H9 (cell line): ENCODE data around the gene GGNBP2. TPM values are rescaled to one million over a fixed set of nuclear protein-coding genes. Genes with fewer than 3 reads are reported as not detected.

Source experiments
- DNase-seq: peaks from one replicate; pipeline ENCODE4 v3.0.0-alpha.2; 2017
- H2AFZ ChIP-seq: one replicate; pipeline ENCODE4 v1.6.1; 2013; ENCODE audit warnings: mild to moderate bottlenecking, low read length, control low read depth, moderate library complexity
- H2AK5ac ChIP-seq: 2 replicates; pipeline ENCODE4 v1.6.1; 2013; ENCODE audit warnings: low read length, control low read depth, mixed read lengths; ENCODE audit not compliant: insufficient read length
- H2BK120ac ChIP-seq: one replicate; pipeline ENCODE4 v1.6.1; 2013; ENCODE audit warnings: low read depth, mild to moderate bottlenecking, low read length, control low read depth, inconsistent platforms; ENCODE audit not compliant: poor library complexity, severe bottlenecking
- H2BK12ac ChIP-seq: 2 replicates; pipeline ENCODE4 v1.6.1; 2013; ENCODE audit warnings: low read length, control low read depth, mixed read lengths, low read depth; ENCODE audit not compliant: insufficient read length
- H2BK15ac ChIP-seq: 2 replicates; pipeline ENCODE4 v1.6.1; 2013; ENCODE audit warnings: low read depth, low read length, control low read depth
- H2BK20ac ChIP-seq: one replicate; pipeline ENCODE4 v1.6.1; 2013; ENCODE audit warnings: low read depth, mild to moderate bottlenecking, low read length, control low read depth, inconsistent platforms; ENCODE audit not compliant: poor library complexity, severe bottlenecking
- H2BK5ac ChIP-seq: 2 replicates; pipeline ENCODE4 v1.6.1; 2013; ENCODE audit warnings: low read length, control low read depth, mixed read lengths; ENCODE audit not compliant: insufficient read length
- H3K14ac ChIP-seq: 2 replicates; pipeline ENCODE4 v1.6.1; 2013; ENCODE audit warnings: low read length, control low read depth; ENCODE audit not compliant: insufficient read depth
- H3K18ac ChIP-seq: 2 replicates; pipeline ENCODE4 v1.6.1; 2013; ENCODE audit warnings: low read depth, mild to moderate bottlenecking, mixed read lengths, low read length, control low read depth; ENCODE audit not compliant: insufficient read length
- H3K23ac ChIP-seq: 2 replicates; pipeline ENCODE4 v1.6.1; 2013; ENCODE audit warnings: low read length, control low read depth, mixed read lengths, low read depth; ENCODE audit not compliant: insufficient read length
- H3K23me2 ChIP-seq: 2 replicates; pipeline ENCODE4 v1.6.1; 2013; ENCODE audit warnings: low read depth, mild to moderate bottlenecking, mixed read lengths, low read length, control low read depth; ENCODE audit not compliant: insufficient read length, poor library complexity, severe bottlenecking
- H3K27ac ChIP-seq: 2 replicates; pipeline ENCODE4 v1.5.1; 2013; ENCODE audit warnings: low read length, control low read depth, mixed read lengths, low read depth; ENCODE audit not compliant: insufficient read length
- H3K27me3 ChIP-seq: 2 replicates; pipeline ENCODE4 v1.6.1; 2013; ENCODE audit warnings: low read length, control low read depth, inconsistent platforms; ENCODE audit not compliant: insufficient read depth
- H3K4ac ChIP-seq: 2 replicates; pipeline ENCODE4 v1.6.1; 2013; ENCODE audit warnings: low read depth, mild to moderate bottlenecking, control low read depth, inconsistent platforms, low read length, moderate library complexity
- H3K4me1 ChIP-seq: 2 replicates; pipeline ENCODE4 v1.6.1; 2013; ENCODE audit warnings: low read length, control low read depth, inconsistent platforms; ENCODE audit not compliant: insufficient read depth
- H3K4me2 ChIP-seq: 2 replicates; pipeline ENCODE4 v1.6.1; 2013; ENCODE audit warnings: low read length, control low read depth, mixed read lengths; ENCODE audit not compliant: insufficient read length, insufficient read depth
- H3K56ac ChIP-seq: 2 replicates; pipeline ENCODE4 v1.6.1; 2013; ENCODE audit warnings: low read depth, mild to moderate bottlenecking, mixed read lengths, low read length, control low read depth; ENCODE audit not compliant: insufficient read length
- H3K79me1 ChIP-seq: 2 replicates; pipeline ENCODE4 v1.6.1; 2013; ENCODE audit warnings: low read depth, mild to moderate bottlenecking, moderate library complexity, low read length, control low read depth, inconsistent platforms; ENCODE audit not compliant: insufficient read depth, poor library complexity, severe bottlenecking
- H3K79me2 ChIP-seq: 2 replicates; pipeline ENCODE4 v1.6.1; 2013; ENCODE audit warnings: low read length, control low read depth, inconsistent platforms; ENCODE audit not compliant: insufficient read depth
- H3K9ac ChIP-seq: 2 replicates; pipeline ENCODE4 v1.6.1; 2013; ENCODE audit warnings: low read length, control low read depth, mixed read lengths; ENCODE audit not compliant: insufficient read length; ENCODE audit errors: extremely low read depth
- H3K9me3 ChIP-seq: one replicate; pipeline ENCODE4 v1.6.1; 2013; ENCODE audit warnings: low read depth, low read length, inconsistent platforms; ENCODE audit not compliant: control insufficient read depth
- H3T11ph ChIP-seq: one replicate; pipeline ENCODE4 v1.6.1; 2013; ENCODE audit warnings: mild to moderate bottlenecking, low read length, control low read depth, inconsistent platforms
- H4K20me1 ChIP-seq: one replicate; pipeline ENCODE4 v1.6.1; 2013; ENCODE audit not compliant: control insufficient read depth, insufficient read length, insufficient read depth
- H4K5ac ChIP-seq: 2 replicates; pipeline ENCODE4 v1.6.1; 2013; ENCODE audit warnings: low read depth, mild to moderate bottlenecking, mixed read lengths, low read length, control low read depth; ENCODE audit not compliant: insufficient read length
- H4K8ac ChIP-seq: replicated peaks from 2 replicates; pipeline ENCODE4 v1.6.1; 2013; ENCODE audit warnings: low read length, control low read depth, mixed read lengths, low read depth; ENCODE audit not compliant: insufficient read length
- H4K91ac ChIP-seq: 2 replicates; pipeline ENCODE4 v1.6.1; 2013; ENCODE audit warnings: low read depth, mild to moderate bottlenecking, moderate library complexity, mixed read lengths, low read length, control low read depth; ENCODE audit not compliant: insufficient read length
- H3K27ac Mint-ChIP-seq, 3 experiments: 2 replicates in 2 of 3; 3 replicates in 1 of 3; pipeline ENCODE4 v1.8.0; 2020 to 2021; ENCODE audit warnings: mixed read lengths in 3 of 3, mild to moderate bottlenecking in 1 of 3, moderate library complexity in 1 of 3
- H3K27me3 Mint-ChIP-seq: 2 replicates; pipeline ENCODE4 v1.8.0; 2021; ENCODE audit warnings: low read depth, mild to moderate bottlenecking, moderate library complexity, mixed read lengths
- H3K36me3 Mint-ChIP-seq, 3 experiments: 2 replicates in 2 of 3; 3 replicates in 1 of 3; pipeline ENCODE4 v1.8.0; 2020 to 2021; ENCODE audit warnings: low read depth in 3 of 3, mixed read lengths in 3 of 3; ENCODE audit not compliant: insufficient read depth in 1 of 3
- H3K4me1 Mint-ChIP-seq, 2 experiments: 2 replicates each; pipeline ENCODE4 v1.8.0; 2020; ENCODE audit warnings: mixed read lengths in 2 of 2
- H3K4me3 Mint-ChIP-seq, 2 experiments: 2 replicates in 1 of 2; 3 replicates in 1 of 2; pipeline ENCODE4 v1.8.0; 2020 to 2021; ENCODE audit warnings: mild to moderate bottlenecking in 2 of 2, mixed read lengths in 2 of 2, moderate library complexity in 1 of 2
- H3K9me3 Mint-ChIP-seq, 2 experiments: 2 replicates in 1 of 2; 3 replicates in 1 of 2; pipeline ENCODE4 v1.8.0; 2020; ENCODE audit warnings: mild to moderate bottlenecking in 2 of 2, mixed read lengths in 2 of 2, moderate library complexity in 1 of 2
- CTCF ChIP-seq: fragments of 200-600 bp; sonication (generic); conservative IDR thresholded peaks from 3 replicates; pipeline ENCODE4 v1.8.0; 2021; ENCODE audit warnings: antibody characterized with exemption, mild to moderate bottlenecking
- WGBS: extraction: QIAGEN DNeasy Blood & Tissue Kit; methylation state at CpG from one replicate; pipeline ENCODE4 v1.1.7; 2013; ENCODE audit warnings: missing lambda C conversion rate, low lambda C conversion rate, mixed read lengths; ENCODE audit not compliant: insufficient read length; ENCODE audit errors: extremely low coverage; 5-methylcytosine and 5-hydroxymethylcytosine counted together
- total RNA-seq: library from RNA; stranded (reverse); gene quantifications from 2 replicates; pipeline ENCODE4 v1.2.1, GENCODE V29; 2021

The GGNBP2 gene
- total RNA-seq, 1 experiment from 2014 or later: 52.8 TPM

GRCh38 chr17:36591434-36592315 is 47.0 kb downstream of the GGNBP2 start, which contains the start of gene DHRS11:
Gene DHRS11, plus strand, starts transcription at chr17:36591879. Its CDS starts 131 bp downstream, at chr17:36592010.
- Histone ChIP-seq H3K79me1 (no peaks in the 10 kb centered on the region), H3K23me2 (peaks cover 8% of the 10 kb centered on the region), H3K56ac (no peak within 1 kb of the TSS), H2BK20ac (no peak within 1 kb of the TSS), H3K27me3 (no peaks in the 10 kb centered on the region), H3K9ac (peak within 1 kb of the TSS; percentile 44), H3K79me2 (no peaks in the 10 kb centered on the region), H3K4me1 (no peaks in the 10 kb centered on the region; the same call in 1 of the 2 replicates), H2BK15ac (no peak within 1 kb of the TSS), H3K23ac (no peak within 1 kb of the TSS), H4K8ac (no peak within 1 kb of the TSS), H4K20me1 (no peaks in the 10 kb centered on the region), H3K9me3 (no peaks in the 10 kb centered on the region), H2AFZ (no peak within 1 kb of the TSS), H4K5ac (no peak within 1 kb of the TSS), H2AK5ac (no peak within 1 kb of the TSS), H2BK5ac (no peak within 1 kb of the TSS), H2BK12ac (no peak within 1 kb of the TSS), H2BK120ac (no peak within 1 kb of the TSS), H3K4ac (no peak within 1 kb of the TSS), H3K18ac (no peak within 1 kb of the TSS), H4K91ac (no peak within 1 kb of the TSS), H3K14ac (peak within 1 kb of the TSS; percentile 48; the same call in 1 of the 2 replicates), H3T11ph (no peak within 1 kb of the TSS), H3K4me2 (peak within 1 kb of the TSS; percentile 57), H3K27ac (no peak within 1 kb of the TSS)
- H3K9me3 Mint-ChIP-seq: no peaks in the 10 kb centered on the region
- no peak for TF ChIP-seq CTCF
- H3K4me1 Mint-ChIP-seq: peaks cover 25 to 26% of the 10 kb centered on the region in 2 experiments
- peak within 1 kb of the TSS; percentile 82 to 90 for H3K4me3 Mint-ChIP-seq
- peak; percentile 93 for DNase-seq
- peak within 1 kb of the TSS; percentile 79 to 96 (median 89); a peak in 6 of 7 replicates for H3K27ac Mint-ChIP-seq
- no peaks in the 10 kb centered on the region for H3K27me3 Mint-ChIP-seq
- WGBS: no CpG with 5 or more reads among the region's 87 CpGs
- peaks cover 9 to 44% (median 34%) of the 10 kb centered on the region in 3 experiments; a peak in 6 of 7 replicates for H3K36me3 Mint-ChIP-seq
